Colonic mucosa (tissue), 4 donors: Measurements from ENCODE around the gene FTO. TPM values are rescaled to one million over a fixed set of nuclear protein-coding genes. Genes with fewer than 3 reads are reported as not detected.

Source experiments
- DNase-seq: peaks from one replicate; pipeline ENCODE4 v3.0.0-alpha.2; 2020
- H3K27ac ChIP-seq: fragments of 200-600 bp; one replicate; pipeline ENCODE4 v1.8.0; 2021
- H3K27me3 ChIP-seq: fragments of 200-600 bp; one replicate; pipeline ENCODE4 v1.8.0; 2021
- H3K36me3 ChIP-seq: fragments of 200-600 bp; one replicate; pipeline ENCODE4 v1.8.0; 2021
- H3K4me1 ChIP-seq: fragments of 200-600 bp; one replicate; pipeline ENCODE4 v1.8.0; 2021; ENCODE audit warnings: mild to moderate bottlenecking
- H3K4me3 ChIP-seq: fragments of 200-600 bp; one replicate; pipeline ENCODE4 v1.8.0; 2021
- H3K9ac ChIP-seq, 2 donors: one replicate each; pipeline ENCODE4 v1.7.0; 2013; ENCODE audit warnings: control low read depth in 2 of 2, low read depth in 2 of 2, low read length in 2 of 2
- H3K9me3 ChIP-seq: fragments of 200-600 bp; one replicate; pipeline ENCODE4 v1.8.0; 2021
- intact Hi-C: fragments of 100-400 bp; cut with DNase I; formaldehyde crosslinking; loops from one replicate; pipeline ENCODE4 v1.14.1; 2022
- total RNA-seq, 2 donors: library from RNA; stranded (reverse); fragmentation: NEBNext Ultra II Directional in 1 of 2; extraction: Animal tissue kit (Norgen Biotek cat#: 25700) in 1 of 2; gene quantifications; one replicate each; pipeline ENCODE4 v1.2.1, GENCODE V29; 2021
- TF ChIP-seq, protein P1 (sequence below): fragments of 200-600 bp; IDR thresholded peaks from one replicate; pipeline ENCODE4 v1.8.0; 2022; ENCODE audit warnings: antibody characterized with exemption, mild to moderate bottlenecking
- donor health status: healthy.
- donor health status: DM: no; HTN: no; CAD: no.
- donor health status: DM: no; HTN: no; CAD: no.

FTO gene
- total RNA-seq, 2 donors from 2014 or later, result 38.3 to 39.2 TPM

DNA sequence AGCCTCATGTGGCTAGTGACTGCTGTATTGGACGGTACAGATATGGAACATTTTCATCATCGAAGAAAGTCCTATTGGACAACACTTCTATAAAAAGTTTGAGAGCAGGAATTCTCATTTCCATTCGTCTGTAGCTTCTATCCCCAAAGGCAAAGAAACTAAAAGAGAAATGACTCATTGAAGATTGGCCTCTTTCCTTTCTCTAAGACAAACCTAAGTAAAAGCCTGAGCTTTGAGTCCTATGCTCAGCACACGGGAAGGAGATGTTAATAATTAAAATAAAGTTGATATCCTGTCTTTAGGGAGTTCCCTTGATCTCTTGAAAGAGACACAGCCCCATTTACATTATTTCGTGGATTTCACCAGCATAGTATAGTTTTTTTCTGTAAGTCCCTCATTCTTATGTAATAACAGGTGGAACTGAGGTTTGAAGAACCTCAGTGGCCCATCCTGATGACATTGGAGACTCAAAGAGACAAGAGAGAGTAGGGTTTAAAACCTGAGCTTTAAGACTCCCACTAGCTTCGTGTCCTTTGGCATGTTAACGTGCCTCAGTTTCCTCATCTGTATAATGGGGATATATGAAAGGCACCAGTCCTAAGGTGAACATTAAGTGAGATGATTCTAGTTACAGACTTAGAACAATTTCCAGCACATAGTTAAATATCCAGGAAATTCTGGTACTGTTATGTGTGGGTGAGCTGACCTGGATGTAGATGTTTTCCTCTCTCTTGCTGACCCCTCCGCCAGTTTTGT is 408.7 kb downstream of the FTO start:
- intact Hi-C loops, result no loop called here

DNA sequence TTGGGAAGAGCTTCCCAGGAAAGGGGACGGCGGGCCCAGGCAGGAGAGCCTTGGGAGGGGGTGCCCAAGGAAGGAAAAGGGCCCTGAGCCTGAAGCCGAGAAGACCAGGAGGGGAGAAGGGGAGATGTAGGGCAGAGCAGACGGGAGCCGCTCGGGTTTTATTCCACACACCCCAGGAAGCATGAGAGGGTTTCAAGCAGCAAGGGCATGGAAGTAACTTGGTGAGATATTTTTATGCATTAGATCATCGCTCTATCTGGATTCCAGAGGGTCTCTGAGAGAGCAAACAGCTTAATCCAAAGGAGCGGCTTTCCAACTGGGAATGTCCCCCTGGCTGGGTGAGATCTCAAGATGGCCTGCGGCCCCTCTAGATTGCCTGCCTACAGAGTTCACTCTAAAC is 411.6 kb downstream of the FTO start:
- Histone ChIP-seq H3K4me1 (no peaks in the 10 kb centered on the region), H3K9ac (no peak overlapping the region), H3K27ac (no peak overlapping the region), H3K36me3 (no peaks in the 10 kb centered on the region), H3K9me3 (no peaks in the 10 kb centered on the region), H3K4me3 (no peak overlapping the region), H3K27me3 (no peaks in the 10 kb centered on the region)
- no peak for DNase-seq
- TF ChIP-seq, protein P1, sequence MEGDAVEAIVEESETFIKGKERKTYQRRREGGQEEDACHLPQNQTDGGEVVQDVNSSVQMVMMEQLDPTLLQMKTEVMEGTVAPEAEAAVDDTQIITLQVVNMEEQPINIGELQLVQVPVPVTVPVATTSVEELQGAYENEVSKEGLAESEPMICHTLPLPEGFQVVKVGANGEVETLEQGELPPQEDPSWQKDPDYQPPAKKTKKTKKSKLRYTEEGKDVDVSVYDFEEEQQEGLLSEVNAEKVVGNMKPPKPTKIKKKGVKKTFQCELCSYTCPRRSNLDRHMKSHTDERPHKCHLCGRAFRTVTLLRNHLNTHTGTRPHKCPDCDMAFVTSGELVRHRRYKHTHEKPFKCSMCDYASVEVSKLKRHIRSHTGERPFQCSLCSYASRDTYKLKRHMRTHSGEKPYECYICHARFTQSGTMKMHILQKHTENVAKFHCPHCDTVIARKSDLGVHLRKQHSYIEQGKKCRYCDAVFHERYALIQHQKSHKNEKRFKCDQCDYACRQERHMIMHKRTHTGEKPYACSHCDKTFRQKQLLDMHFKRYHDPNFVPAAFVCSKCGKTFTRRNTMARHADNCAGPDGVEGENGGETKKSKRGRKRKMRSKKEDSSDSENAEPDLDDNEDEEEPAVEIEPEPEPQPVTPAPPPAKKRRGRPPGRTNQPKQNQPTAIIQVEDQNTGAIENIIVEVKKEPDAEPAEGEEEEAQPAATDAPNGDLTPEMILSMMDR, result no peak
- intact Hi-C loops, result no loop called here

More for the DNA sequence above, 408.7 kb downstream of the FTO start:
- TF ChIP-seq, protein P1, result no peak
- H3K27me3 ChIP-seq, result no peaks in the 10 kb centered on the region
- no peak overlapping the region for H3K9ac ChIP-seq
- H3K9me3 ChIP-seq, result no peaks in the 10 kb centered on the region
- no peak overlapping the region for H3K4me3 ChIP-seq
- H3K4me1 ChIP-seq, result no peaks in the 10 kb centered on the region
- no peaks in the 10 kb centered on the region for H3K36me3 ChIP-seq
- no peak for DNase-seq
- no peak overlapping the region for H3K27ac ChIP-seq

DNA sequence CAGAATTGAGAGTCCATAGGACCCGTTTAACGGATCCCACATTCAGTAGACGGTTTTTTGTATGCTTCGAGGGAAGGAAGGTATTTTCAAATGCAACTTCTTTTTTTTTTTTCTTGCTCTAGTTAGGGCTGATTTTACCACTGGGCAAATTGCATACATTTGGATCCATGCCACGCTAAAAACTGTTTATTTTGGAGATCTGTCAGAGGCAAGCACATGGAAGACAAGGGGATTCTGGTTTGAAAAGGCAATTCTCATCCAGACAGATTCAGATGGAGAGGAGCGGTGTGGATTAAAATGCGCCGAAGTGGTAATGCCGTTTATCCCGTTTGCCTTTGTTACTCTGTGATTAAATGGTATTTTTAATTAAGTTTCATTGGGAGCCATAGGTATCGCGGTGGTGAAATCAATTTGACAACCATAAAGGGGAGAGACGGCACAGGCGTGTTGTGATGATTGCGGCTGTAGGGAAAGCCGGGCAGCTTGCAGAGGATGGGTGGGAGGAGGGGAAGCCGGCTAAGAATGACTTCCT is 412.2 kb downstream of the FTO start:
- TF ChIP-seq, protein P1, result no peak
- Histone ChIP-seq H3K36me3 (no peaks in the 10 kb centered on the region), H3K9me3 (no peaks in the 10 kb centered on the region), H3K4me3 (no peak overlapping the region), H3K4me1 (no peaks in the 10 kb centered on the region), H3K9ac (no peak overlapping the region), H3K27ac (no peak overlapping the region), H3K27me3 (no peaks in the 10 kb centered on the region)
- DNase-seq, result no peak
- intact Hi-C loops, result no loop called here

DNA sequence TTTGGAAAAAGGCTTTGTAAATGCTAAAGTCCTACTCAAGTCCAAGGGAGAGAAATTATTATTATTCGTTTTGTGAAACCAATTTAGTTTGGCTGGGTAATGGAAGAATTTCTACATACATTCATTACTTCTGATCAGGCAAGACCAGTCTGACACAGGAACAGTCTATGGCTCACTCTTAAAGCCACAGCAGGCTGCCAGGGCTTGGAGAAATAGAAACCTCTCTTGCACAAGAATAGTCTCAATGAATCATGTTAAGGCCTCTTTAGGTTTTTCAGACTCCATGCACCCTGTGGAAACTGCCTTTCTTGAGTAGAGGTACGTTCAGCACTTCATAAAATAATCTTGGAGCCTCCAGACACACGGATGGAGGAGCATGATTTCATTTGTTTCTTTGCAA is 414.9 kb downstream of the FTO start:
- H3K9me3 ChIP-seq, result no peaks in the 10 kb centered on the region
- no peak overlapping the region for H3K4me3 ChIP-seq
- no peak overlapping the region for H3K9ac ChIP-seq
- H3K36me3 ChIP-seq, result no peaks in the 10 kb centered on the region
- no peaks in the 10 kb centered on the region for H3K27me3 ChIP-seq
- DNase-seq, result no peak
- TF ChIP-seq, protein P1, result no peak
- H3K27ac ChIP-seq, result no peak overlapping the region
- H3K4me1 ChIP-seq, result no peaks in the 10 kb centered on the region
- intact Hi-C loops, result no loop called here

DNA sequence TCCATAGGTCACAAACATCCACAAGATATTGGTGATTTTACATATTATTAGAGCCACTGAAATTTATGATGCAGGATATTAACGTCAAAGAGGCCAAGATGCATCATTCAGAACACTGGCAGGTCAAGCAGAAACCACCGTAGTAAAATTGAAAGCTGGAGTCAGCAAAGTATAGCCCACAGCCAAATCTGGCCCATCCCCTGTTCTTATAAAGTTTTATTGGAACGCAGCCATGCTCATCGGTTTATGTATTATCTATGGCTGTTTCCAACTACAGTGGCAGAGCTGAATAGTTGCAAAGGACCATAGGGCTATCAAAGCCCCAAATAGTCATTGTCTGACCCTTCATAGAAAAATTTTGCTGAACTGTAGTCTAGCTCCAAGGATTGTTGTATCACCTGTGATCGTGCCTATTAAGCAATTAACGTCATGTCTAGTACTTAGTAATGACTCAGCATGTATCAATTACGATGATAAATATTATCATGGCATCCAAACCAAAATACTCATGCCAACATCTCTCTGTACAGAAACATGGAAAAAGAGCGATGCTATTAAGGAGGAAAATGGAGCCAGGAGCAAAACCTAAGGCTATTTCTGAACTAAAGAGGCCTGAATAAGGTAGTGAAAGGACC is 417.0 kb downstream of the FTO start:
- TF ChIP-seq, protein P1, result no peak
- Histone ChIP-seq H3K4me3 (no peak overlapping the region), H3K27me3 (no peaks in the 10 kb centered on the region), H3K36me3 (no peaks in the 10 kb centered on the region), H3K9ac (no peak overlapping the region), H3K27ac (no peak overlapping the region), H3K9me3 (no peaks in the 10 kb centered on the region), H3K4me1 (no peaks in the 10 kb centered on the region)
- DNase-seq, result no peak
- intact Hi-C loops, result no loop called here
